ENCODE data around the gene PDLIM5. TPM values are rescaled to one million over a fixed set of nuclear protein-coding genes. Genes with fewer than 3 reads are reported as not detected.

PDLIM5 gene
- total and polyA plus RNA-seq, 2 of the 8 experiments (the other 6 are each of a cell fraction or from before 2014, with no cell fraction given) = 37.3 to 62.1 TPM

GRCh38 chr4:94590493-94590892 lies 138.8 kb downstream of the PDLIM5 start:
- H3K9me3 ChIP-seq (ENCODE audit: insufficient read depth in 2 of 2, low read depth in 1 of 2, low read length in 1 of 2) = no peaks in the 10 kb centered on the region
- no peaks in the 10 kb centered on the region for H3K4me1 ChIP-seq (replicated peaks in 1 of 4; ENCODE audit: control insufficient read depth in 3 of 4, insufficient read depth in 4 of 4, low read length in 3 of 4)
- no peak overlapping the region for H2BK20ac ChIP-seq (ENCODE audit: low read length)
- peak overlapping the region in 1 of 4 experiments; percentile 43; a peak in 1 of 7 replicates for H3K9ac ChIP-seq (replicated peaks in 1 of 4; ENCODE audit: extremely low read depth in 1 of 4, low read depth in 3 of 4, low read length in 3 of 4)
- H3K36me3 ChIP-seq (ENCODE audit: control insufficient read depth in 2 of 4, insufficient read depth in 4 of 4, low read length in 3 of 4) = no peaks in the 10 kb centered on the region; a peak in 2 of 8 replicates
- H3K23me2 ChIP-seq (ENCODE audit: low read depth, low read length) = no peaks in the 10 kb centered on the region
- no peak overlapping the region for H3K23ac ChIP-seq (ENCODE audit: insufficient read length)
- H3K18ac ChIP-seq (ENCODE audit: extremely low read depth, low read length) = no peak overlapping the region
- H3K27ac ChIP-seq (ENCODE audit: low read depth, low read length) = no peak overlapping the region
- H2BK120ac ChIP-seq (replicated peaks; ENCODE audit: low read depth, low read length) = no peak overlapping the region
- ChIA-PET CTCF (ENCODE audit: partially characterized antibody) (interaction anchor here (1.5 kb wide), 1 partner anchor 182 kb away, joined by 3 read pairs; no protein-coding TSS in a partner anchor), POLR2A (ENCODE audit: partially characterized antibody) (no interaction called here)
- H2BK15ac ChIP-seq (ENCODE audit: low read length) = no peak overlapping the region
- H2BK12ac ChIP-seq (ENCODE audit: low read depth, low read length) = no peak overlapping the region
- 81% methylated on average over 2 of the region's 2 CpGs; no CpG with 5 or more reads in 1 of the 2 experiments for WGBS, 2 experiments (ENCODE audit: extremely low coverage in 1 of 2, insufficient coverage in 1 of 2, insufficient read length in 1 of 2, insufficient replicate concordance in 2 of 2, low coverage in 1 of 2, low lambda C conversion rate in 2 of 2, missing lambda C conversion rate in 1 of 2)
- no peak overlapping the region for H3K4me3 ChIP-seq (ENCODE audit: extremely low read depth in 1 of 4, insufficient read depth in 2 of 4, low read depth in 3 of 4, low read length in 4 of 4)
- no peak overlapping the region for H4K8ac ChIP-seq (ENCODE audit: extremely low read depth, insufficient read depth, low read length)
- H4K20me1 ChIP-seq (replicated peaks in 1 of 2; ENCODE audit: control insufficient read depth in 1 of 2, insufficient read depth in 2 of 2, low read length in 2 of 2) = no peaks in the 10 kb centered on the region
- H4K5ac ChIP-seq (ENCODE audit: insufficient read length, low read depth, low read length) = no peak overlapping the region
- no peak overlapping the region for H3K4me2 ChIP-seq (ENCODE audit: insufficient read depth in 1 of 2, low read depth in 2 of 2, low read length in 2 of 2)
- H3K79me2 ChIP-seq (ENCODE audit: control insufficient read depth in 1 of 2, insufficient read depth in 2 of 2, low read length in 2 of 2) = no peaks in the 10 kb centered on the region
- H2AFZ ChIP-seq (ENCODE audit: low read length) = no peak overlapping the region
- no peak for TF ChIP-seq ATF3 (IDR thresholded peaks at IDR 0.05; ENCODE audit: insufficient read depth, low read depth, low read length)
- H3K14ac ChIP-seq (ENCODE audit: insufficient read length) = no peak overlapping the region
- no peak overlapping the region for H3K56ac ChIP-seq (replicated peaks; ENCODE audit: insufficient read length, low read depth, low read length)
- no peaks in the 10 kb centered on the region for H3K79me1 ChIP-seq (ENCODE audit: low read depth, low read length)
- FAIRE-seq (no peak), DNase-seq (ENCODE audit: low read depth in 1 of 2, low spot score in 2 of 2) (no peak)
- no peak overlapping the region for H4K91ac ChIP-seq (replicated peaks; ENCODE audit: insufficient read length, low read length)
- H2BK5ac ChIP-seq (ENCODE audit: low read depth, low read length) = no peak overlapping the region
- no peaks in the 10 kb centered on the region for H3K27me3 ChIP-seq (replicated peaks in 1 of 4; ENCODE audit: control insufficient read depth in 3 of 4, extremely low read depth in 1 of 4, insufficient read depth in 3 of 4, low read length in 3 of 4)
- H3K4ac ChIP-seq (replicated peaks; ENCODE audit: insufficient read length, low read depth, low read length) = no peak overlapping the region
- no peak overlapping the region for H2AK5ac ChIP-seq (ENCODE audit: low read depth, low read length)

All from H1 (cell line).